Measurements from ENCODE around the gene SPATS2L.

The SPATS2L gene

DNA sequence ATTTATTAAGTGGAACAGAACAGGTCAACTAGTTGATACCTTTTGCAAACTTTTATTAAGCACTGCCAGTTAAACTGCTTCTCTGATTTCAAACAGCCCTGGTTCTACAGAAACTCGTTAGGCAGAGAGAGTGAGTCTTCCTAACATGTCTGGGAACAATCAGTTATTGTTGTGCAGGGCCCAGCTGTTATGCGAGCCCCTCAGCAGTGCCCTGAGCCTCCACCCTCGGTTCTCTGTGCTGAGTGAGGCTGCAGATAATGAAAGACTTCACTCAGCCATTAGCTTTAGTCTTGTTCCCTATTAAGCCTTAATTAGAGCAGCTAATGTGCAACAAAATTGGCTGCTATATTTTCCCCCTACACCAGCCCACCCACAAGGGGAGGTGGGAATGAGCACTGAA lies 163.7 kb downstream of the SPATS2L start:
- no peak for DNase-seq (ENCODE audit: low read depth)

DNA sequence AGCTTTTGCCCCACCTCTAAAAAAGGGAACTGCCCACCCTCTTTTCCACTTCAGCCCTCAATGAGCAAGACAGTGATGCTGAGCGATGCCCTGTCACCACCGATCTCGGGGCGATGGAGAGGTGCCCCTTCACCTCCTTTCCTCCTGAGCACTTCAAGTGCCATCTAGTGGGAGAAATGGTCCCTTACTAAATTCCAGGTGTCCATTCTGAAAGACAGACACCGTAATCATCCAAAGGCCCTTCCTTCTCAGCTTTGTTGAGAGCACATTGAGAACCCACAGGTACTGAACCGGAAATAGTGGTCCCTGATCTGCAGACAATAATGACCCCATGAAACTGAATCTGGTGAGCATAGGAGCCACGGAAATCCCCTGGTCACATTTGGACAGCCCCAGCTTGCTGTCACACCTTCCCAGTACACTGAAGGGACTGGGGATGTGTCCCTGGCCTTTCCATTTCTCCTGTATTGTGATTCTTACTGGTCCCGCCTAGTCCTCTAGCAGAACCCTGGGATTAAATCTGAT lies 164.9 kb downstream of the SPATS2L start:
- no peak for DNase-seq (ENCODE audit: low read depth)

DNA sequence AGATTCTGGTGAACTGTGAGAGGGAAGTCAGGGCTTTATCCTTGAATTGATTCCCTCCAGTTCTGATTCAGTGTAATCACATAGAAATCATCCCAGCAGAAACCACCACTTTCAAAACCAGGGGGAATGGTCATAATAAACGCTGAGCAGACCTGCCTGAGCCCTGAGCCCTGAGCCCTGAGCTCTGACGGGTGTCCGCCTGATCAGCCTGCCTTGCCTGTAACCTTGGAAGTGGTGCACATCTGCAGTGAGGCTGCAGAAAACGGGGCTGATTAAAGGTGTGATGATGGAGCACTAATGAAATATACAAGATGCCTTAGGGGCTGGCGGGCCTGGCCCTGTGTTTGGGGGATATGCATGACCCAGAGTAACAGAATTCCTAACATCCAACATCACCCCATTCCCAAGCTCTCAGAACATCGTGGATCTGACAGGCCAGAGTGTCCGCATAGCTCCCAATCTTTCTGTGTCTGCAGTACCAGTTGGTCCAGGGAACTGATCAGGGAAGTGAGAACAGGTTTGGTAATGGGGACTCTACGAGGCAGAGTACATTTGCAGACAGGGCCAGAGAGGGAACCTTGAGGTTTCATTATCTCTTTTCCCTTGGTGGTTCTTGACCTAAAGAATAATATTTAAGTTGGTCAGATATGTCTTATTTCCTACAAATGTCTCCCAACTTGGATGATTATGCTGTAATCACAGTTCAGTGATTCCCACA lies 165.6 kb downstream of the SPATS2L start:
- DNase-seq (ENCODE audit: low read depth) = no peak

DNA sequence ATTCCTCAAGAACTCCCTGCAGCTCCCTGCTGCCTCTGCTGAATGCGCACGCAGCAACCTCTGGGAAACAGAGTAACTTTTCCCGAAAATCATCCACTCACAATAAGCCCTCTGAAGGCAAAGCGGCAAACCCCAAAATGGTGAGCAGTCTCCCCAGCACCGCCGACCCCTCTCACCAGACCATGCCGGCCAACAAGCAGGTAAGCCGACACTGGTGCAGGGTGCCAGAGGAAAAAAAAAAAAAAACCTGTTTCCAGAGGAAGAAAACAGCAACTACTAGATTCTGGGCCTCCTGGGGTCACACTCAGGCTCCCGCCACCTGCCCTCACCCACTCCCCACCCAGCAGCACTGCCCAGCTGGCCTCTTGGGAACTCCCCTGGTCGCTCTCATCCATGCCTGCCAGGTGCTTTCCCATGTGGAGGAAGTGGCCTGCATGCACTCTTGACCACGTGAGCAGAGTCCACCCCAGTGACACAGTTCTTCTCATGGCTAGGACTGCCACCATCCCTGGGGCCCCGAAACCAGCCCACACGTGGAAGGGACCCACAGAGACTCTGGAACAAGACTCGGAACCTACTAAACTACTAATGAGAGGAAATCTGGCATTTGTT lies 166.5 kb downstream of the SPATS2L start:
- no peak for DNase-seq (ENCODE audit: low read depth)

DNA sequence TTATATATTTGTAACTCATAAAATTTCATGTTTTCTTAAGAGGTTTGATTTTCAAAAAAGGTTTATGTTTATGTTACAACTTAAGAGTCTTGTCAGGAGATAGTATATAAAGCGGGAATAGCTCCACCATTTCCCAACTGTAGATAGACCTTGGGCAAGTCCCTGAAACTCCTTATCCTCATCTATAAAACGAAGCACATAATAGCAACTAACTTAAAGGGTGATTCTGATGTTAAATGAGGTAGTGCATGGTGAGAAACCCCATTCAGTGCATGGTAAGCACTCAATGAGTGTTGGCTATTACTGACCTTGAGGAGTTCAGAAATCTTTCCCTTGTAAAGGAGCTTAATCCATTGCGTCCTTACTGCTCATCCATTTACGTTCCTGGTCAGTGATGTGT lies 169.3 kb downstream of the SPATS2L start:
- DNase-seq (ENCODE audit: low read depth) = no peak

DNA sequence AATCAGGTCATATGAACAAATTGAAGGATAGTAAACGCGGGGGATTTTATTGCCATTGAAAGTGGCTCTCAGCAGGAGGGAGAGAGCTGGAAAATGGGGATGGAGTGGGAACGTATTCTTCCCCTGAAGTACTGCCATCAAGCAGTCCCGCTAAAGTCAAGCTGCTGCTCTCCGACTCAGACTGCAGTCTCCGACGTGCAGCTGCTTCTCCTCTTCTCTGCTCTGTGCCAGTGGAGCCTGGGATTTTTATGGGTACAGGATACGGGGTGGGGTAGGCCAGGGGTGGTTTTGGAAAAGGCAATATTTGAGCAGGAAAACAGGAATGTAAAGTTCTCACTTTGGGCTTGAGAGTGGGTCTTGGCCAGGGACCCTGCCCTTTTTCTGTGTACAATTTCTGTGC lies 170.3 kb downstream of the SPATS2L start:
- no peak for DNase-seq (ENCODE audit: low read depth)

DNA sequence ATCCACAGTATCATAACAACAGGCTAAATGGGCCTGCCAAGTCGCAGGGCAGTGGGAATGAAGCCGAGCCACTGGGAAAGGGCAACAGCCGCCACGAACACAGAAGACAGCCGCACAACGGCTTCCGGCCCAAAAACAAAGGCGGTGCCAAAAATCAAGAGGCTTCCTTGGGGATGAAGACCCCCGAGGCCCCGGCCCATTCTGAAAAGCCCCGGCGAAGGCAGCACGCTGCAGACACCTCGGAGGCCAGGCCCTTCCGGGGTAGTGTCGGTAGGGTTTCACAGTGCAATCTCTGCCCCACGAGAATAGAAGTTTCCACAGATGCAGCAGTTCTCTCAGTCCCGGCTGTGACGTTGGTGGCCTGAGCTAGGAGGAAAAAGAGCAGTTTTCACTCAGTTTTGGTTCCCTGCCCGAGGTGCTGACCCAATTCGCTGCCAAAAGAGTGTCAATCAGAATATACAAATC lies 171.2 kb downstream of the SPATS2L start:
- no peak for DNase-seq (ENCODE audit: low read depth)

DNA sequence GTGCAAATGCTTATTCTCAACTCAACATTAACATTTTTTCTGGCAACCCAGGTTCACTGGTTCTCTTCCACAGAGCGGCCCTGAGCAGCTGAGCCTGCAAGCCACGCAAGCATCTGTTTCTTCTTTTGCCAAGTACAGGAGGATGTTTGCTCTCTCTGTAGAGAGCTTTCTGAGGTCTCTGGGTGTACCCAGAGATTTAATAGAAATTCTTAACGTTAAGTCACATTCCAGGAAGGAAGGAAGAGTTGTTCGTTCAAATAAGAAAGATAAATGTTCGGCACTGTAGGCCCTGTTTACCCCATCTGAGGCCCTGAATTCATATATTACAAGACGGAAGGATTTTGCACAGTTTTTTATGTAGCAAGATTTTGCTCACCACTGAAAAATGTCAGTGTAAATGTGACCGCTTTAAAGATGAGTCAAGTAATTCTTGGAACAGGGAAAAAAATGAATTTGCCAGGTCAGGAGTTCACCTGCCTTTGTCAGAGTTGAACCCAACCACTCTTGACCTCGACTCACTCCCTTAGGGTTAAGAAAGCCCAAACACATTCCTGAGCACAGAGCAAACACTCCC lies 173.3 kb downstream of the SPATS2L start:
- no peak for DNase-seq (ENCODE audit: low read depth)

DNA sequence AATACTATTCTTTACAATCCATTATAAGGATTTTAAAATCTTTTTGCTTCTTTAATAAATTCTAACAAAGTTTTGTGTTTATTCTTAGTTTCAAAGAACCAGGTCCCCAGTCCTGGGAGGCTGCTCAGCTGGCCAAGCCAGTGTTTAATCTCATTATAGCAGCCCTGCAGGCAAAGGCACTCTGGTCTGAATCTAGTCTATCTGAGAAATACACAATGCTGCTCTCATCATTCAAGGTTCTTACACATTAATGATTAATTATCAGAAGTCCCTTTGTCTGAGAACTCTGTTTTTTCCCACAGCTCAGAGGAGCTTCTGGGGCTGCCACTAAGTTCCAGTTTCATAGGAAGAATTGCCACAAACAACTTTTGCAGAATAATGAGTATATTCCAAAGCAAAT lies 175.7 kb downstream of the SPATS2L start:
- no peak for DNase-seq (ENCODE audit: low read depth)

DNA sequence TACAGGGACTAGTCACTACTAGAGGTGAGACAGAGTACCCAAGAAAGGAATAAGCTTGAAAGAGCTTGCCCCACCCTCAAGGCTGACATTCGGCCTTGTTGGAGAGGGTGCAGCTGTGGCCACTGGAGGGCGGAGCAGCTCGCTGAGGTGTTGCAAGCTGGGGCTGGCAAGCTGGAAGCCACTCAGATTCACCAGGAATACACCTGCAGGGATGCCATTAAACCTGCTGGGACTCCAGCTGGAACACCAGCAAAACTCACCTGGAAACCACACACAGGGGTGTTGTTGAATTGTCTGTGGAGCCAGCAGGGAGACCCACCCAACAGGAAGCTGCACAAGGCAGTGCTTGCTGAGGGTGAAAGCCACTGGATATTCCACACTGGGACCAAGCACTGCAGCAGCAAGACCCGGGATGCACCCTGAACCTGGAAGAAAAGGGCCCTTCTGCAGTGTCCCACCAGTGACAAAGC lies 177.3 kb downstream of the SPATS2L start:
- DNase-seq (ENCODE audit: low read depth) = no peak

DNA sequence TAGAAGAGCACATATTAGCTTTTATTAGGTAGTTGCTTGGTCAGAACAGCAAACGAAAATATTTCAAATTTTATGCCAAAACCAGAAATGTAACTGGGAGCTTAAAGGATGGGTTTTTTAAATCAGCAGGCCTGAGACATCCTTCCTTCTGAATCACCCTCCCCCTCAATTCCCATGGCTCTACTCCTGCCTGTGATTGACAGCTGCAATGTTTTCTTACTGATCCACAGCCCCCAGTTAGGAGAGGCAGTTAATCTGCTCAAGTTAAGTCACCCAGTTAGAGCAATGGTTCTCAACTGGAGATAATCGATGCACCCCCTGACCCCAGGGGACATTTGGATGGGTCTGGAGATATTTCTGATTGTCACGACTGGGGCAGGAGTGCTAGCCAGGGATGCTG lies 178.4 kb downstream of the SPATS2L start:
- no peak for DNase-seq (ENCODE audit: low read depth)

DNA sequence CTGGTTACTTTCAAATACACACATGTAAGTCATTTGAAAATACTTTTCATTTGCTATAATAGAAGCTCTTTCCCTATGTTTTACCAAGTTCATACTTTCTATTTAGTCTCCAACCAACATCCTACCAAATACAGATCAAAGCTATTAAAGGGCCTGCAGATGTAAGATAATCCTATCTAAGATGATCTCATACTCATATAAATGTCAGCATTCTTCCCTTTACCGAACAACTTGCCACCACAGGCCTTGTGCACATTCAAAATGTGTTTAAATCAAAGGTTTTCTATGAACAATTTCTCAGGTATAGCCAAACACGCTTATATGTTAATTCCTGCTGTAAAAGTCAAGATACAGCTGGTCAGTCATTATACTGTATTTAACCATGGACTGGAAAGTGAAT lies 180.0 kb downstream of the SPATS2L start:
- no peak for DNase-seq (ENCODE audit: low read depth)

DNA sequence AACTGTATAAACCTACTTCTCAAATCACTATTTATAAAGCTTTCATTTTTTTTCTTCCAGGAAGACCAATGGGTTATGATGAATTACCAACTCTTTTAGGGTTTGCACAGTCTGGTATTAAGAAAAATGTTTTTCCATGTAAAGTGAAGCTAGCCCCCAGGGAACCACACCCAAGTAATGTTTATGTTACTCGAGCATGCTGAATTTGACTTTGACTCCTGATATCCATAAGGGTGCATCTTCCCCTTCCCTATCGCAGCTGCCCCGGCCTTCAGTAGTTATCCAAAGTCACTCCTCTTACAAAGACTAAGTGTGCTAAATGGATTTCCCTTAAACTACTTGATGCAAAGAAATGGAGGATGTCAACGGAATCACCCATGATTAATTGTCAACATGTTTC lies 181.7 kb downstream of the SPATS2L start:
- DNase-seq (ENCODE audit: low read depth) = no peak

DNA sequence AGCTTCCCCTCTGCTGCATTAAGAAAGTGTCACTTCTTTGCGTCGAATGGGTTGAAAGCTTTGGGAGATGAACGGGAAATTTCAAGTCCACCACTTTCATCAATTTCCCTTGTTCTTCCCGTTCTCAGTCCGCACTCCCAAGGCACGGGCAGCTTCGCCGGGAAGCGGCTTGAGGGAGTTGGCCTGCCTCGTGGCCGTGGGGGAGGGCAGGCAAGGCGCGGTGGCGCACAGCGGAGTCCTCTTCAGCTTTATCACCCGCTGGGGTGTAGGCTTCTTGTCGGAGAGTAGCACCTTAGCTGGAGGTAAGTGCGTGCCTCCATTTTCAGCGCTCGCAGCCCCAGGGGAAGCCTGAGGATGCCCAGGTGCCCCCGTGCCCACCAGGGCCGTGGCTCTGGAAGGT lies 183.5 kb downstream of the SPATS2L start:
- DNase-seq (ENCODE audit: low read depth) = no peak

DNA sequence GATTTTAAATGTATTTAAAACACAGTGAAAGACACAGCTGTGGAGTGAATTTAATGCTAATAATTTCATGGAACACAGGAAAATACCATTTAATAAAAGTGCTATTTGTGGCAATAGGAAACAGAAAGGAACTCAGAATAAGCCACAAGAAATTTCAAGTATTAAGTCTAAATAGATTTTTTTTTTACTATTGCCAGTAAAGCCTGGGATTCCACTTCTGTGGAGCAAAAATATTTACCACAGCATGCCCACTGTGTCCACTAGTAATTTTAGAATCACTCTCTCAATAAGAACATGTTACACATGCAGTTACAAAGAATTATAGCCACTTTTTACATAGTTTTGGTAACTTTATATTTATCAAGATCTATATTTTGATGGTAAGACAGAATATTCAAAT lies 186.2 kb downstream of the SPATS2L start:
- no peak for DNase-seq (ENCODE audit: low read depth)

DNA sequence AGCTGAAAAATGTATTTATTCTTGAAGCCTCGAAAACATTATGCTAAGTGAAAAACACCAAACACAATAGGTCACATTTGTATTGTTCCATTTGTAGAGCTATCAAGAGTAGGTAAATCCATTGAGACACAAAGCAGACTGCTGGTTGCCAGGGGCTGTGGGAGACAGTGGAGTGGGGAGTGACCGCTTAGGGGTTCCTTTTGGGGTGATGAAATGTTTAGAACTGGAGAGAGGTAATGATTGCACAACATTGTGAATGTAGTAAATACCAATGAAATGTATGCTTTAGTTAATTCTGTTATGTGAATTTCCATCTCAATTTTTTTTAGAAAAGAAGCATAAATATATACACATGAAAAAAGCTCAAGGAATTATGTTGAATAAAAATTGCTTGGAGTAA lies 187.6 kb downstream of the SPATS2L start:
- DNase-seq (ENCODE audit: low read depth) = no peak

DNA sequence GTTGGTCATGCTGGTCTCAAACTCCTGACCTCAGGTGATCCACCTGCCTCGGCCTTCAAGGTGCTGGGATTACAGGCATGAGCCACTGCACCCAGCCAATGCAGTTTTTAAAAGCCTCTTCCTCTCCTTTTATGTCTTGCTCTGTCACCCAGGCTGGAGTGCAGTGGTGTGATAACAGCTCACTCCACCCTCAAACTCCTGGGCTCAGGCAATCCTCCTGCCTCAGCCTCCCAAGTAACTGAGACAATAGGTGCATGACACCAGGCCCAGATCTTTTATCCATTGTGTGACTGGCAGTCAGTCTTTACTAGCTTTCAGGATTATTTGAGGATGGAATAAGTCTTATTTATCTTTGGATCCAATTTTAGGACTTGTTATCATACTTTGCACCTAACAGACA lies 190.2 kb downstream of the SPATS2L start:
- DNase-seq (ENCODE audit: low read depth) = no peak

DNA sequence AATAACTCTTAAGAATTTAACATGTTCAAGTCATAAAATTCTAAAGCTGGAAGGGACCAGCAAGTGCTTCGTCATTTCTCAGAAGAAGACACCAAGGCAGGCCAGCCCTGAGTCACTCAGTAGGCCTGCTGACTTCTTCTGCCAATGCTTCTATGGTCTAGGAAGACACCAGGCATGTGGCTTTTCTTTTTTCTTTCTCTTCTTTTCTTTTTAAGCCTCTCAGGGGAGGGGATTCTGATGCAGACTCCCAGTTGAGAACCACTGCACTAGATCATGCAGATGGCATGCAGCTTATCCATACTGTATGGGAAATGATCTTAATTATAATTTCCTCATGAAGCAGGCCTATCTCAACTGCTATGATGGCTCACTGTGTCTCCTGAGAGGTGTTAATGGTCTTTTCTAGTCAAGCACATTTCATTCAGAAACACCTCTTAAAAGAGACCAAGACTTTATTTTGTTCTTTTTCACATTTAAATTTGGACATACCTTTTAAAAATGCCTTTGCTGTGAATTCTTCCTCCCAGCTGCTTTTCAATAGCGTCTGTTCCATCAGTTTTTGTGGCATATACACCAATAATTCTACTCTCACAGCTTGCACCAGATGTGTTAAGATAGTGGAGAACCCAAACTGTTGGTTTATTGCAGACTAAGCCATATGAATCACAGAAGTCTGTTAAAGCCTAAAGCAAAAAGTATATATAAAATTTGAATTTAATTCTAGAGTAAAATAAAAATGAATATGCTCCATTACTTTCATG lies 192.1 kb downstream of the SPATS2L start:
- no peak for DNase-seq (ENCODE audit: low read depth)

DNA sequence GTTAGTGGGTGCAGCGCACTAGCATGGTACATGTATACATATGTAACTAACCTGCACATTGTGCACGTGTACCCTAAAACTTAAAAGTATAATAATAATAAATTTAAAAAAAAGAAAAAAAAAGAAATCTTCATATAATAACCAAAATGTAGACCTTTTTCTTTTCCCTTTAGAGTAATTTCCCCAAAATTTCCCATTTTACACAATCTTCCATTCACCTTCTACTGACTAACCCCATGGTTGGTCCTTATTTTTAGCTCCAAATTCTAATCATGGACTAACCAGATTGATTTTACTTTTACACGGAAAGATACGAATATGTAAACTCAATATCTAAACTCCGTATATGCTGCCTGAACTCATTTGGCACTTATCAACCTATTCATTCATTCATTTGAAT lies 195.7 kb downstream of the SPATS2L start:
- no peak for DNase-seq (ENCODE audit: low read depth)

DNA sequence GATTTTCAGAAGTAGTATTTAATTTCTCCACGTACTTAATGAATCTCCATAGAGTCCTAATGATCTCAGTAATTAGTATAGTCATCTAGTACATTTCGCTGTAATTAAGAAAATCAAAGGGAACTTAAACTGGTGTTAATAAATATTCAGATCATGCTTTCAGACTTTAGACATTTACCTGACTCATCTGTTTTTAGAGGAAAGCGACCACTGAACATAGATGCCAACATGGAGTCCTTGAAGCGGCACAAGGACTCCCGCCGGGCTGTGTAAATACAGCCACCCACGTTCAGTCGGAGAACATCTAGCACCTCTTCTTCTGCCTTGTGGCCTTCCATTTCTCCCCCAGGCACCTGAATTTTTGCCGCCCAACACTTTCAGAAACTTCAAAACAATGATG lies 200.2 kb downstream of the SPATS2L start:
- no peak for DNase-seq (ENCODE audit: low read depth)

DNA sequence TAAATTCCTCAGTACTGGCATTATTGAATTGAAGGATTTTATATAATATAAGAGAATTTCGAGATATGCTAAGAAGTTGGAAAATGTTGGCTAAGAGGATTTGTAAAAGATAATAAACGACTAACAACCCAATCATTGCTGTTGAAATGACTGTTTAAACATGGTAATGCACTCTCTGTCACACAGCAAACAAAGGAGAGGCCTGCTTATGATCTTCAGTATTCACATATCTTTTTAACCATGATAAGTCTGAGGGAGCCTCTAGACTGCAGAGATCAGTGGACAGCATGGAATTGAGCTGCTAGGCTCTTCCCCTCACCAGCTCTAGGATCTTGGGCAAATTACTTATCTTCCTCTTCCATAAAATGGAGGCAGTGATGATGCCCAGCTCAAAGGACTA lies 200.7 kb downstream of the SPATS2L start:
- no peak for DNase-seq (ENCODE audit: low read depth)

DNA sequence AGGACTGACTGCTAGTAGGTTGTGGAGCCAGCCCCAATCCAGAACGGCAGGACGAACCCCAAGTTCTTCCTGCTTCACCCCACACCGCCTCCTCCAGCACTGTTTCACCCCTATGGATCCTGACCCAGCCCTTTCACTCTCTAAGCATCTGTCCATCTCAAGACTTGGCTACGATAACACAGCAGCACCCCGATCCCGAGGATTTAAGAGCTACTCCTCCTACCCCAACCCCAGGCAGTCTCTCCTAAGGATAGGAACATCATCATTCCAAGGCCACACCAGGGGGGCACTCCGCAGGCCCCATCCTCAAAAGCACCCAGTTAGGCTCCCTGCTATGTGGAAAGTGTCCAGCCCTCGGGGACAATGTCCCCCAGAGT lies 202.7 kb downstream of the SPATS2L start:
- DNase-seq (ENCODE audit: low read depth) = no peak

All from stimulated activated CD8-positive, alpha-beta memory T cell treated with anti-CD3 and anti-CD28 coated beads, Interleukin-15, amount 100 ng/mL, for 24 hours (primary cell).